ENCODE data around the gene SLC2A1.

- TF ChIP-seq POLR2A (IDR thresholded peaks at IDR 0.05; ENCODE audit: low read depth, low read length) (no peak), POLR2AphosphoS5 (IDR thresholded peaks at IDR 0.05; ENCODE audit: low read depth, low read length) (no peak), TAF1 (IDR thresholded peaks at IDR 0.05; ENCODE audit: low read depth, low read length) (no peak), POU2F2 (IDR thresholded peaks at IDR 0.05; ENCODE audit: low read depth, low read length) (no peak), PAX5 (IDR thresholded peaks at IDR 0.05; ENCODE audit: insufficient read depth, low read length, severe bottlenecking) (no peak), SPI1 (IDR thresholded peaks at IDR 0.05; ENCODE audit: low read depth, low read length) (no peak)
These were observed 19.8 kb upstream of the SLC2A1 start for GRCh38 chr1:42978317-42979035.

Measured in GM12891 (cell line).